T-helper 2 cell (primary cell): ENCODE data around the gene SEMA4A.
"Not testable (repeated sequence)": the region's sequence is repeated elsewhere in the genome, so short reads cannot be mapped to it uniquely, and the experiment has no call there.

Experiments
- DNase-seq, 5 experiments: peaks; one replicate each; pipeline versions ENCODE4 v3.0.0 to v3.0.0-alpha.2; 2012 to 2022

Gene SEMA4A

DNA sequence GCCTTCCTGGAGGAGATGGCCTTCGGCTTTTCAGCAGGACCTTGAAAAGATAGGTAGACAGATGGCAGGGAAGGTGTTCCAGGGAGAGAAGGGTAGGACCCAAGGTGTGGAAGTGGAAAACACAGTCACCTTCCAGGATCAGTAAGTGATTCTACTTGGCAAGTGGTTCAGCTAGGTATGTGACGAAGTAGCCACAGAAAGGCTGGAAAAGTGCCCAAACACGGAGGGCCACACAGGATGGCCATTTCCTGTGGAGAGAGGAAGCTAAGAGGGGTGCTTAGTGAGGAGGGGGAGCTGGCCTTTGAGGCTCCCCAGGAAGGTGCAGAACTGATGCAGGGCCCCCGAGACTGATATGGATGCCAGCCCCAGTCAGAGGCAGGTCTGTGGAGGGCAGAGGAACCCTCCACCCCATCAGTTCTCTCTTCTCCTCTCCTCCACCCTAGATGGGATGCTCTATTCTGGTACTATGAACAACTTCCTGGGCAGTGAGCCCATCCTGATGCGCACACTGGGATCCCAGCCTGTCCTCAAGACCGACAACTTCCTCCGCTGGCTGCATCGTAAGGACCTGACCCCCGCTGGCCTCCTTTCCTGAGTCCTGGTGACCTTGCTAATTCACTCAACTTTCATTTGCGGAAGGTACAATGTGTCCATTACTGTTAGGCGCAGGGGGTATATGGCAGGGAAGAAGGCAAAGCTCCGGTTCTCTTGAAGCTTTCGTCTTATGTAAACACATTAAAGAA lies 6.8 kb downstream of the SEMA4A start:
- no peak for DNase-seq

DNA sequence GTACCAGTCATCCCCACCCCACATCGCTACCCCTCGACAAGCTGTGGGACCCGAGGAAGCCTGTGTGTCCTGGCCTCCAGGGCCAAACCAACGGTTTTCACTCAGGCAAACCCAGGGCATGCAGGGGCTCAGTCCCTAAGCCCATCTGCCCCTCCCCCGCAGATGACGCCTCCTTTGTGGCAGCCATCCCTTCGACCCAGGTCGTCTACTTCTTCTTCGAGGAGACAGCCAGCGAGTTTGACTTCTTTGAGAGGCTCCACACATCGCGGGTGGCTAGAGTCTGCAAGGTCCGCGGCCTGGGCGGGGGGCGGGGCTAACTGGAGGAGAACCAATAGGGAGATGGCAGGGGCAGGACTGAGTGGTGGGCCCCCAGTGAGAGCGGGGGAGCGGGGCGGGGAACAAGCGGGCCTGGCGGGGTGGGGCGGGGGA lies 7.4 kb downstream of the SEMA4A start:
- DNase-seq, result peak in 4 of 5 experiments; percentile 48 to 82 (median 63)

DNA sequence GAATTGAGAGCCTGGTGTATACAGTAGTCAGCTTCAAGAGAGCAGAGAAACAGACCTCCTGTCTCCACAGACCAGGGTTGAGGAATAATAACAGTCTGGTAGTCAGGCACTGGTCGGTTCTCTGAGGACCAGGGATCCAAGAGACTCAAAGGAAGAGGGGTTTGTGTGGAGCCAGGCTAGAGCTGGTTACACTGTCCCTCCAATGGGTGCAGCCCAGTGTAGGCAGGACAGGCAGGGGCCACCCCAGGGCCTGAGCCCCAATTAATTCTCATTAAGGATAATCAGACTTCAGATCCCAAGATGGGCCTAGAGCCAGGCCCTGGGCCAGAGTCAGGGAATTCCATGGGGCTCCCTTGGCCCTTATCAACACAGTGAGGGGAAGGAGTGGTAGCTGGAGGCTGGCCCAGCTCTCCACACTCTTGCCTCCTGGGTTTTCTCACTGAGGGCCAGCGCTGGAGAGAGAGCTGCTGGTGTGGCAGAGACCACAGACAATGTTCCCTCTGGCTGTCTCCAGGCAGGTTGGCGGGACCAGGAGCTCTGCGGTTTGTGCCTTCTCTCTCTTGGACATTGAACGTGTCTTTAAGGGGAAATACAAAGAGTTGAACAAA lies 9.1 kb downstream of the SEMA4A start:
- DNase-seq, result no peak

DNA sequence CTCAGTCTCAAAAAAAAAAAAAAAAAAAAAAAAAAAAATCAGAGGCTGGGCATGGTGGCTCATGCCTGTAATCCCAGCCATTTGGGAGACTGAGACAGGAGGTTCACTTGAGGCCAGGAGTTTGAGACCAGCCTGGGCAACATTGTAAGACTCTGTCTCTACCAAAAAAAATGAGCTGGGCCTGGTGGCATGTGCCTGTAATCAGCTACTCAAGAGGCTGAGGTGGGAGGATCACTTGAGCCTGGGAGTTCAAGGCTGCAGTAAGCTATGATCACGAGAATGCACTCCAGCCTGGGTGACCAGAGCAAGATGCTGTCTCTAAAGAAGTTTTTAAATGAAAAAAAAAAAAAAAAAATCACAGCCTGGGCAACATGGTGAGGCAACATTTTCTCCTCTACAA lies 10.3 kb downstream of the SEMA4A start:
- no peak for DNase-seq

DNA sequence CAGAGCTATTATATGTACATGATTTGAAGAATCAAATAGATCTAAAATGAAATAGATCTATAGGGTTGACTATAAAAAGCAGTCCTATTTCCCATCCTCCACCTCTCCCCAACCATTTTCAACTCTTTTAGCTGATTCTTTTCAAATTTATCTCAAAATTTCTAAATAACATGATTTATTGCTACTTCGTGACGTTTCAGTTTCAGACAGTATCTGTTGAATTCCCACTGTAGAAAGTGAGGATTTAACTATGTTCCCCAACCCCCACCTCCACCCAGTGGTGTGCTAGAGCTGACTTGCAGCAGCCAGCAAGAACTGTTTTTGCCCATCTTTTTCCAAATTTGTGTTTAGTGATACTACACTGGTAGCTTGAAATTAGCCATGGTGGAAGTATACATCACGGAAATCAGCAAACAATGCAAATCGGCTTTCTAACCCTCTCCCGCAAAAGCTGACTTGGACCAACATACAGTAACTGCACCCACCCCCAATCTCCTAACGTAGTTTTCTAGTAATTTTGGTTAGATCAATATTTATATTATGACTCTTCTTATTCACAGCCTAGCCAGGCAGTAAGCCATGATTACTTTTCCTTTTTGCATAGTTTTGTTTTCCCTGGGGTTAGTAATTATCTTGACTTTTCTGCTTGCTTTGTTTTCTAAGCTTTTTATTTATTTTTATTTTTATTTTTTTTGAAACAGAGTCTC lies 10.9 kb downstream of the SEMA4A start:
- no peak for DNase-seq

DNA sequence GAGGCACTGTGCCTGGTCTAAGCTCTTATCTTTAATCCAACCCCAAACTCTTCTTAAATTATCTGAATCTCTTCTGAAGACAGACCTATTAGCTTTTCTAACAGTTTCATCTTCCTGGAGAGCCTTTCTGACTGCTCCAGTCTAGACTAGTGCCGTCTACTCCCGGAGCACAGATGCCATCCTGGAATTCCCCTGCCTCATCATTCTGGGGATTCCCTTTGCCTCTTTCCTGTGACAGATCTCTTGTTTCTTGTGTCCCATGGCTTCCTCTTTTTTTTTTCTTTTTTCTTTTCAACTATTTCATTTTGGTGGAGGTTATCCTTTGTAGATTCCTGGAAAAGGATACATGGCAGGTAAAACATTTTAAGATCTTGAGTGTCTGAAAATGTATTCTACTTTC lies 11.7 kb downstream of the SEMA4A start:
- DNase-seq, result no peak

DNA sequence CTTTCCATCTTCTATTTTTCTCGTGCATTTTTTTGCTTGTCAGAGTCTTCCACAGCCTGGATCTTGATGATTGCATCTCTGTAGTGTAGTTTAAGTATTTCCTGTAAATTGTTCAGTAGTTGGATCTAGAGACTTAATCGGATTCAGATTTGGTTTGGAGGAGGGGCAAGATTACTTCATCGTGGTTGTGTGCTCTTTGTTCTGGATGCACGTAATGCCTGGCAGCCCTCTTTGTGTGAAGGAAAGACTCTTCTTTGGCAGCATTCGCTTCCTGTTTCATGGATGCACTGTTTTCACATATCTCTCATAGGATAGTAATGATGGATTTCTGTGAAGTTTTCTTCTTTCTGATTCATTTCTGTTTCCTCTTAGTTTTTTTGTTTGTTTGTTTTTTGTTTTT lies 14.2 kb downstream of the SEMA4A start:
- no peak for DNase-seq

DNA sequence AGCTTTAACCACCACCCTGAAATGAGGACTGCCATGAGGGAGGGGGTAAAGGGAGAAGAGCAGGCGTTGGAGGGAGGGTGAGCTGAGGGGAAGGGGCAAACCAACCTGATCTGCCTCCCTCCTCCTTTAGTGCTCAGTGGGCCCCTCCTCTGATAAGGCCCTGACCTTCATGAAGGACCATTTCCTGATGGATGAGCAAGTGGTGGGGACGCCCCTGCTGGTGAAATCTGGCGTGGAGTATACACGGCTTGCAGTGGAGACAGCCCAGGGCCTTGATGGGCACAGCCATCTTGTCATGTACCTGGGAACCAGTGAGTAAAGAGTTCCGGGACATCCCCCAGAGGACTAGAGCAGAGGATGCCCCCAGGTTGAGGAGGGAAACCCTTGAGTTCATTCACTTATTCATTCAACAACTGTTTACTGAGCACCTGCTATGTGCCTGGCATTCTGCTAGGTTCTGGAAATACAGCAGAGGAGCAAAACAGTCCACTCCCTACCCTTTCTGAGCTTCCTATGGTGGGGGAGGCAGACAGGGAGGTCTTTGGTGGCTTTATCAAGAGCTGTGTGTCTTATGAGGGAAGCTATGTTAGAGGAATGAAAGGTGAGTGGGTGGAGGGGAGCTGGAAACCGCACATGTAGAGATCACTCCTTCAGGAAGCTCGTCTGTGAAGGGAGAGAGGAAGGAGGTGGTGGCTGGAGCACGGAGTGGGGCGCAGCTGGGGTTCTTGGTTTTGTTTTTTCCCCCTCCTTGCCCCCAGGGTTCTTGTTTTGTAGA lies 19.5 kb downstream of the SEMA4A start:
- DNase-seq, result no peak

DNA sequence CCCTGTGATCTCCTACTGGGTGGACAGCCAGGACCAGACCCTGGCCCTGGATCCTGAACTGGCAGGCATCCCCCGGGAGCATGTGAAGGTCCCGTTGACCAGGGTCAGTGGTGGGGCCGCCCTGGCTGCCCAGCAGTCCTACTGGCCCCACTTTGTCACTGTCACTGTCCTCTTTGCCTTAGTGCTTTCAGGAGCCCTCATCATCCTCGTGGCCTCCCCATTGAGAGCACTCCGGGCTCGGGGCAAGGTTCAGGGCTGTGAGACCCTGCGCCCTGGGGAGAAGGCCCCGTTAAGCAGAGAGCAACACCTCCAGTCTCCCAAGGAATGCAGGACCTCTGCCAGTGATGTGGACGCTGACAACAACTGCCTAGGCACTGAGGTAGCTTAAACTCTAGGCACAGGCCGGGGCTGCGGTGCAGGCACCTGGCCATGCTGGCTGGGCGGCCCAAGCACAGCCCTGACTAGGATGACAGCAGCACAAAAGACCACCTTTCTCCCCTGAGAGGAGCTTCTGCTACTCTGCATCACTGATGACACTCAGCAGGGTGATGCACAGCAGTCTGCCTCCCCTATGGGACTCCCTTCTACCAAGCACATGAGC lies 23.3 kb downstream of the SEMA4A start:
- no peak for DNase-seq

DNA sequence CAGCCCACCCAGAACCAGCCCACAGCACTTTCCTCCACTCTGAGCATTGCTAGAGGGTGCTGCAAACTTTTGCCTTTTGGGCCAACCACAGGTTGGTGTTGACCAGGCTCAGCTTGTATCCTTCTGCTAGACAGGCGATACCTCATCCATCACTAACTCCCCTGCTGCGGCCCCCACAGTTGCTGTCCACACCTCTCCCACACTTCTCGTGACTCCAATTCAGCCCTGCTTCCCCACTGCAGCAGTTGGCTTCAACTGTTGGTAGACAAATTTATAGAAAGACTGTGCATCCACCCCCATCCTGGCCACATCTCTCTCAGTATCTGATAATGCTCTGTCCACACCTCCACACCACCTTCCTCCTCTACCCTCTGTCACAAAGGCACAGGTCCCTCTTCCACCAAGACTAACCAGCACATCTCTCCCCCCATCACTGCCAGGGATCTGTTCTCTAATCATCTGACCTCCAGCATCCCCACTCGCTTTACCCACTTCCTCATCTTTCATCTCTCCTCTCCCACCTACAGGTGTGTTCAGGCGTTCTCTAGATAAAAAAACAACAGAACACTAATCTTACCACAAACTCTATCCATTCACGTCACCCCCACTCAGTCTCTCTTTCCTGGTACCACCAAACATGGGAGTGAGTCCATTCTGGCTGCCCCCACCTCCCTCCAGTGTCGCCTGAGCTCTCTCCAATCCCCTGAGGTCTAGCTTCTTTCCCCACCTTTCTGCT lies 24.7 kb downstream of the SEMA4A start:
- DNase-seq, result no peak

DNA sequence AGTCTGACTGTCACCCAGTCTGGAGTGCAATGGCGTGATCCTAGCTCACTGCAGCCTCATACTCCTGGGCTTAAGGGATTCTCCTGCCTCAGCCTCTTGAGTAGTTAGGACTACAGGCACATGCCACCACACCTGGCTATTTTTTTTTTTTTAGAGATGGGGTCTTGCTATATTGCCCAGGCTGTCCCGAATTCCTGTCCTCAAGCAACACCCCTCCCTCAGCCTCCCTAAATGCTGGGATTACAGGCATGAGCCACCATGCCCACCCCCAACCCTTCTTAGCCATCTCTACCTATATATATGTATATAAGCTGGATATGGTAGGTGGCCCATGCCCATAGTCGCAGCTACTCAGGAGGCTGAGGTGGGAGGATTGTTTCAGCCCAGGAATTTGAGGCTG lies 27.1 kb downstream of the SEMA4A start:
- no peak for DNase-seq

DNA sequence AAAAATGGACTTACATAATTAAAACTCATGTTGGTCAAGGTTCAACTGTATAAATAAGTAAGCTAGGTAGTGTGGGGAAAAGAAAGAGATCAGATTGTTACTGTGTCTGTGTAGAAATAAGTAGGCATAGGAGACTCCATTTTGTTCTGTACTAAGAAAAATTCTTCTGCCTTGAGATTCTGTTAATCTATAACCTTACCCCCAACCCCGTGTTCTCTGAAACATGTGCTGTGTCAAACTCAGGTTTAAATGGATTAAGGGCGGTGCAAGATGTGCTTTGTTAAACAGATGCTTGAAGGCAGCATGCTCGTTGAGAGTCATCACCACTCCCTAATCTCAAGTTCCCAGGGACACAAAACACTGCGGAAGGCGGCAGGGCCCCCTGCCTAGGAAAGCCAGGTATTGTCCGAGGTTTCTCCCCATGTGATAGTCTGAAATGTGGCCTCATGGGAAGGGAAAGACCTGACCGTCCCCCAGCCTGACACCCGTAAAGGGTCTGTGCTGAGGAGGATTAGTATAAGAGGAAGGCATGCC lies 28.1 kb downstream of the SEMA4A start:
- DNase-seq, result not testable (repeated sequence)

DNA sequence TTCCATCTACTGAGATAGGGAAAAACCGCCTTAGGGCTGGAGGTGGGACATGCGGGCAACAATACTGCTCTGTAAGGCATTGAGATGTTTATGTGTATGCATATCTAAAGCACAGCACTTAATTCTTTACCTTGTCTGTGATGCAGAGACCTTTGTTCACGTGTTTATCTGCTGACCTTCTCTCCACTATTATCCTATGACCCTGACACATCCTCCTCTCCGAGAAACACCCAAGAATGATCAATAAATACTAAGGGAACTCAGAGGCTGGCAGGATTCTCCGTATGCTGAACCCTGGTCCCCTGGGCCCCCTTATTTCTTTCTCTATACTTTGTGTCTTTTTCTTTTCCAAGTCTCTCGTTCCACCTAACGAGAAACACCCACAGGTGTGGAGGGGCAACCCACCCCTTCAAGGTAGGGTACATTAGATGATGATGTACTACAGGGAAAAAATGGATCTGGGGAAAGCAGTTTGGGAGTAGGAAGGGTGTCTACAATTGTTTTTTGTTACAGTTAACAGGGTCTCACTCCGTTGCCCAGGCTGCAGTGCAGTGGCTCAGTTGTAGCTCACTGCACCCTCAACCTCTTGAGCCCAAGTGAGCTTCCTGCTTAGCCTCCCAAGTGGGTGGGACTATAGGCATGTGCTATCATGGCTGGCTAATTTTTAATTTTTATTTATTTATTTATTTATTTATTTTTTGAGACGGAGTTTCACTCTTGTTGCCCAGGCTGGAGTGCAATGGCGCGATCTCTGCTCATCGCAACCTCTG lies 28.8 kb downstream of the SEMA4A start:
- DNase-seq, result not testable (repeated sequence)

DNA sequence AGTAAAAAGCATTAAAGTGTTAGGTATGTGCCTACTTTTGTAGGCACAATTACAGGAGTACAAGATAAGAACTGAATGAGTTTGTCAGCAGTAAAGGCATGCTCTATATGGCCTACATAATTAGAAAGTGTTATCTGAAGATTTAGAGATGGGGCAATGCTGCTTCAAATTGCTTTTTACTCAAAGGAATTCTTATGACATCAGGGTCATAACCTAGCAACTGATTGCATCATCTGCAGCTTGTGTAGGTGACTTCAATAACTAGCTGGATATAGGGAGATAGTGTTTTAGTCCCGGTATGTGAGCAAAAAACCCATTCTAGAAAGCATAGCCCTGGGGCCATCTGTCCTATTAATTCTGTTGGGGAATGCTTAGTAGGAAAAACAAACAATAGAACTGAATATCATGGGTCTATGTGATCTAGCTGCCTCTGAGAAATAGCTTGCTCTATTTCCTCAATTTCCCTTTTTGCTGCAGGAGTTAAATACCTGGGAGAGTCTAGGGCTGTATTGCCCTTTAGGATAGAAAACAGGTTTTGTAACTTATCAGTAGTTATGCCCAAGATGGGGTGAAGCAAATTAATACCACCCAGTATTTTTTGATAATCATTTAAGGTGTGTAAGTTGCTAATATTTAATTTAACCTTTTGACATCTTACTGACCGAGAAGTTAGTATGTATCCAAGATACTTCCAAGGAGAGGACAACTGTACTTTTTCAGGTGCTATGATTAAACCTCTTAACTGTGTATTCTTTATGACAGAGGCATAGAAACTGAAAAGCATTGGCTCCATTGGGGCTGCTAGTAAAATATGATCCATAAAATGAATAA lies 33.2 kb downstream of the SEMA4A start:
- not testable (repeated sequence) for DNase-seq

DNA sequence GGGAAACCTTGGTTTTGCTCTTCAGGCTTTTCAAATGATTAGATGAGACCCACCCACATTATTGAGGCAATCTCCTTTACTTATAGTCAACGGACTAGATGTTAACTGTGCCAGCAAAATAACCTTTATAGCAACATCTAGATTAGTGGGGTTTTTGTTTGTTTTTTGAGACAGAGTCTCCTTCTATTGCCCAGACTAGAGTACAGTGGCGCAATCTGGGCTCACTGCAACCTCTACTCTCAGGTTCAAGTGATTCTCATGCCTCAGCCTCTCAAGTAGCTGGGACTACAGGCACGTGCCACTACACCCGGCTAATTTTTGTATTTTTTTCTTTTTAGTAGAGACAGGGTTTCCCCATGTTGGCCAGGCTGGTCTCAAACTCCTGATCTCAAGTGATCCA lies 36.9 kb downstream of the SEMA4A start:
- DNase-seq, result not testable (repeated sequence)

DNA sequence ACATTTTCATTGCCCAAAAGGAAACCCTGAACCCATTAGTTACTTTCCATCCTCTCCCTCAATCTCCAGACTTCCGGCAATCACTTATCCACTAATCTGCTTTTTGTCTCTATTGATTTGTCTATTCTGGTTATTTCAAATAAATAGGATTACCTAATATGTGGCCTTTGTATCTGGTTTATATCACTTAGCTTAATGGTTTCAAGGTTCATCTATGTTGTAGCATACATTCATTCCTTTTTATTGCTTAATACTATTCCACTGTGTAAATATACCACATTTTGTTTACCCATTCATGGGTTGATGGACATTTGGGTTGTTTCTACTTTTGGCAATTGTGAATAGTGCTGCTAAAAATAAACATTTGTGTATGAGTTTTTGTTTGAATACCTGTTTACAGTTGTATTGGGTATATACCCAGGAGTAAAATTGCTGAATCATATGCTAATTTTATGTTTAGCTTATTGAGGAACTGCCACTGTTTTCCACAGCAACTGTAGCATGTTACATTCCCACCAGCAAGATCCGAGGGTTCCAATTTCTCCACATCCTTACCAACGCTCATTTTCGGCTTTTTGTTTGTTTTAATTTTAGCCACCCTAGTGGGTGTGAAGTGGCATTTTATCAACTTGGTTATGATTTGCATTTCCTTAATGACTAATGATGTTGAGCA lies 38.0 kb downstream of the SEMA4A start:
- DNase-seq, result no peak

DNA sequence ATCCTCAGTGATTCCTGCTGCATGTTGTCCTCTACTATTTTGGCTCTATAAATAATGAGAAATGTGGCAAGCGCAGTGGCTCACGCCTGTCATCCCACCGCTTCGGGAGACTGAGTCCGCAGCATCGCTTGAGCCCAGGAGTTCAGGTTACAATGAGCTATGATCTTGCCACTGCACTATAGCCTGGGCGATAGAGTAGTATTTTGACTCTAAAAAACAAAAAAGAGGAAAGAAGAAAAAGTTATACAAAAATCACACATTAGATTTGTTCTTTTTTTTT lies 39.8 kb downstream of the SEMA4A start:
- DNase-seq, result no peak

DNA sequence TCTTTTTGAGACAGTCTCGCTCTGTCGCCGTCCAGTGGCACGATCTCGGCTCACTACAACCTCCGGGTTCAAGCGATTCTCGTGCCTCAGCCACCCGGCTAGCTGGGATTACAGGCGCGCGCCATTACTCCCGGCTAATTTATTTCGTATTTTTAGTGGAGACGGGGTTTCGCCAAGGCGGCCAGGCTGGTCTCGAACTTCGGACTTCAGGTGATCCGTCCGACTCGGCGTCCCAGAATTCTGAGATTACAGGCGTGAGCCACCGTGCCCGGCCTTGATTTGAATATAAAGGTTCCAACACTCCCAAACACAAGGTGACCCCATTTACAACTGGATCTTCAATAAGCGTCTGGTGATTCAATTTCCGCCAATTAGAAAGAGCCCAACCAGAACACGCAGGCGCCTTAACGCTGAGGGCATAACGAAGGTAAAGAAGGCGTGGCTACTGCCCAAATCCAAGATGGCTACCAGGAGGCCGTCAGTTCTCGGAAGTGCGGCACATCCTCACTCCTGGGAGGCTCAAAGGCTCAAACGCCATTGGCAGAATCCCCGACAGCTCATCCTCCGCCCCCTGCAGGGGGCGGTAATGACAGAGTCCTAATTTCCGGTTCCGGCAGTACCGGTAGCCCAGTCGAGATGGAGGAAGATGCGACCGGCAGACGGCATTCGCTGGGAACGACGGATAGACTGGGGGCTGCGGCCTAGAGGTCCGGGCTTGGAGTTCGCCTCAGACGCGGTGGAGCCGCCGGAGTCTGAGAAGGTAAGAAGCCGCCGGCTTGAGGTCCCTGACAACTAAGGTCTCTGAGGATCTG lies 40.3 kb downstream of the SEMA4A start, which contains the start of gene SLC25A44:
Gene SLC25A44 (plus strand): TSS at position 617 of the 812 bp plus-strand sequence. CDS start 5,744 bp downstream, outside the sequence.
- DNase-seq, result peak; percentile 86 to 98 (median 96)

DNA sequence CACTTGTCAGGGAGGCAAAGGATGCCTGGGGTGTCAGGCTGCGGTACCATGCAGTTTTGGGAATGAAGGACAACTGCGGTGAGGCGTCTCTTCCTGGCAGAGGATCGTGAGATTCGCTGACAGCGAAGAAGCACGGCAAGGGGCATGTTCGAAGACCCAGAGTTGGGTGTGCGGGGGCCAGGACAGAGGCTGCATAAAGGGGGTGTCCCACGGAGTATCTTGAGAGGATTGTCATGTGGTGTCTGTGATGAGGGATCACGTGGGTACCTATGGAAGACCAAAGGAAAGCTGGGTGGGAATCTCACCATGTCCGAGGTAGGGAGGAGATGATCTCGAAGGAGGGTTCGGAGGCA lies 40.9 kb downstream of the SEMA4A start:
- peak in 1 of 5 experiments; percentile 13 for DNase-seq
